Vagina (tissue), 2 donors: ENCODE data around the gene CCNT1.

Experiments used
- CTCF ChIP-seq, 3 experiments: fragments of 450-650 bp in 2 of 3; fragments of 200-600 bp in 1 of 3; sonication (generic) in 1 of 3; IDR thresholded peaks; one replicate each; pipeline ENCODE4 v1.5.1; 2017 to 2019; ENCODE audit warnings: antibody characterized with exemption in 3 of 3, mild to moderate bottlenecking in 2 of 3, moderate library complexity in 2 of 3
- POLR2A ChIP-seq, 2 donors: fragments of 450-650 bp; IDR thresholded peaks; one replicate each; pipeline ENCODE4 v1.6.1; 2017; ENCODE audit warnings: antibody characterized with exemption in 2 of 2, mild to moderate bottlenecking in 2 of 2, moderate library complexity in 2 of 2
- POLR2AphosphoS5 ChIP-seq, 2 donors: sonication (generic); formaldehyde crosslinking; IDR thresholded peaks; one replicate each; pipeline ENCODE4 v1.9.0; 2017; ENCODE audit warnings: antibody characterized with exemption in 2 of 2, mild to moderate bottlenecking in 2 of 2, low read depth in 1 of 2; ENCODE audit not compliant: insufficient read depth in 1 of 2

- TF ChIP-seq CTCF (IDR thresholded peaks at IDR 0.05) (no peak), POLR2A (IDR thresholded peaks at IDR 0.05) (no peak), POLR2AphosphoS5 (IDR thresholded peaks at IDR 0.05; ENCODE audit: insufficient read depth in 1 of 2, low read depth in 1 of 2) (no peak)
Measured at GRCh38 chr12:48693572-48693971, 22.9 kb downstream of the CCNT1 start.
